SU-DHL-6 (cell line): ENCODE data around the gene ARTN.

Source experiments
- H2AFZ ChIP-seq: fragments of 200-600 bp; sonication (generic); 2 replicates; pipeline ENCODE4 v1.6.1; 2014; ENCODE audit warnings: low read depth, mild to moderate bottlenecking, moderate library complexity, mixed read lengths, antibody characterized with exemption, low read length; ENCODE audit not compliant: severe bottlenecking
- H3F3A ChIP-seq: fragments of 200-600 bp; shearing (Covaris generic); 2 replicates; pipeline ENCODE4 v1.6.0; 2016; ENCODE audit warnings: antibody characterized with exemption, mild to moderate bottlenecking; ENCODE audit not compliant: insufficient read depth
- H3K27ac ChIP-seq: fragments of 200-600 bp; sonication (generic); 2 replicates; pipeline ENCODE4 v1.5.1; 2016; ENCODE audit warnings: low read depth, mild to moderate bottlenecking, low read length, moderate library complexity, mixed read lengths
- H3K27me3 ChIP-seq: fragments of 200-600 bp; sonication (generic), shearing (Covaris generic); 2 replicates; pipeline ENCODE4 v1.6.0; 2014; ENCODE audit warnings: mild to moderate bottlenecking, low read length
- H3K36me3 ChIP-seq: fragments of 200-600 bp; sonication (generic); 2 replicates; pipeline ENCODE4 v1.6.1; 2014; ENCODE audit warnings: mild to moderate bottlenecking, low read length, mixed read lengths
- H3K4me2 ChIP-seq: fragments of 300-600, 200-600 bp; shearing (Covaris generic), sonication (generic); 2 replicates; pipeline ENCODE4 v1.6.0; 2014; ENCODE audit warnings: low read length, low read depth, mild to moderate bottlenecking; ENCODE audit not compliant: poor library complexity, severe bottlenecking
- H3K4me3 ChIP-seq: fragments of 200-600 bp; sonication (generic); 2 replicates; pipeline ENCODE4 v1.5.1; 2014; ENCODE audit warnings: antibody characterized with exemption, low read length, mild to moderate bottlenecking, mixed read lengths; ENCODE audit not compliant: insufficient read depth, poor library complexity, severe bottlenecking
- H3K79me2 ChIP-seq: fragments of 200-600 bp; sonication (generic); 2 replicates; pipeline ENCODE4 v1.6.1; 2014; ENCODE audit warnings: mild to moderate bottlenecking, low read length, moderate library complexity; ENCODE audit not compliant: insufficient read depth
- H3K9ac ChIP-seq: fragments of 200-600 bp; sonication (generic); 2 replicates; pipeline ENCODE4 v1.7.0; 2014; ENCODE audit warnings: mild to moderate bottlenecking, low read length
- H3K9me2 ChIP-seq: fragments of 200-600 bp; sonication (generic); replicated peaks from 2 replicates; pipeline ENCODE4 v1.6.1; 2014; ENCODE audit warnings: low read length; ENCODE audit not compliant: insufficient read depth
- H3K9me3 ChIP-seq: fragments of 200-600 bp; sonication (generic); 2 replicates; pipeline ENCODE4 v1.6.1; 2014; ENCODE audit warnings: low read length, mixed read lengths; ENCODE audit not compliant: insufficient read depth
- H4K20me1 ChIP-seq: fragments of 200-600 bp; sonication (generic); 2 replicates; pipeline ENCODE4 v1.6.1; 2014; ENCODE audit warnings: low read depth, mild to moderate bottlenecking, antibody characterized with exemption, low read length, moderate library complexity, mixed read lengths
- EZH2phosphoT487 ChIP-seq: fragments of 200-600 bp; sonication (generic), shearing (Covaris generic); conservative IDR thresholded peaks from 2 replicates; pipeline ENCODE4 v1.6.1; 2018; ENCODE audit warnings: mild to moderate bottlenecking, antibody characterized with exemption, low read length, moderate library complexity, mixed read lengths
- TF ChIP-seq, protein P1 (sequence below): fragments of 200-600 bp; sonication (generic); IDR thresholded peaks from one replicate; pipeline ENCODE4 v1.5.1; 2017; ENCODE audit warnings: antibody characterized with exemption, mild to moderate bottlenecking, low read length, moderate library complexity; ENCODE audit not compliant: insufficient read depth, poor library complexity, severe bottlenecking

Gene ARTN

DNA sequence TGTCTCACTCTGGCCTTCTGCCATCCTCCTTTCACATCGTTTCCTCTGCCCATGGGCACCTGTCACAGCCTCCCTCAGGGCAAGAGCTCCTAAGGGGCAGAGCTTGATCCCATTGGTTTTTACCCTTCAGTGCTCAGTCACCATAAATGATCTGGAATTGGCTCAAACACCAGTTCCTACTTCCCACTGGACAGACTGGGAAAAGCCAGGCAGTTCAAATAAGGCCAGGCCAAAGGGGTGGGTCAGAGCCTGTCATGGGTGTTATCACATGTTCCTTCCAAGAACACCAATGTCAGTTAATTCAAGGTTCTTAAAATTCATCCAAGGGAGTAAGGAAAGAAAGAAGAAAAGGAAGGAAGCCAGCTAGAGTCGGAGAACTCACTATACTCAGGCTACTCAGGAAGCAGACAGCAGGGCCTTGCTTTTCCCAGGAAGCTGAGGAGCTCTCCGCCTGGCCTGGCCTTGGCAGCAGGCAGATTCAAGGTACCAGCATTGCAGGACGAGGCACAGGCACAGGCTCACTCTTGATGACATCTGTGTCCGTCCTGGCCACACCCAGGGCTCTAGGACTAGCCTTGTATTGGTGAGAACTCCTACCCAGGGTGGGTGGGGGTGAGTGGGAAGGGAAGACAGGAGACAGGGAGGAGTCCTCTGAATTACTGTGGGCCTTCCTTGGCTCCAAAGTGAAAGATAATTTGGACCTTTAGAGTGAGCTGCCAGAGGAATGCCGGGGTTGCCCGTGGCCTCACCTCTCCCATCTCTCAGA is 32.2 kb upstream of the ARTN start:
- Histone ChIP-seq H3K27ac (no peak overlapping the region), H3K27me3 (no peaks in the 10 kb centered on the region), H3K4me2 (no peak overlapping the region), H3F3A (no peaks in the 10 kb centered on the region), H3K9me2 (no peaks in the 10 kb centered on the region), H3K4me3 (no peak overlapping the region), H3K9me3 (no peaks in the 10 kb centered on the region), H3K79me2 (no peaks in the 10 kb centered on the region), H4K20me1 (no peaks in the 10 kb centered on the region), H3K9ac (no peak overlapping the region), H3K36me3 (no peaks in the 10 kb centered on the region), H2AFZ (no peak overlapping the region)
- TF ChIP-seq, protein P1, sequence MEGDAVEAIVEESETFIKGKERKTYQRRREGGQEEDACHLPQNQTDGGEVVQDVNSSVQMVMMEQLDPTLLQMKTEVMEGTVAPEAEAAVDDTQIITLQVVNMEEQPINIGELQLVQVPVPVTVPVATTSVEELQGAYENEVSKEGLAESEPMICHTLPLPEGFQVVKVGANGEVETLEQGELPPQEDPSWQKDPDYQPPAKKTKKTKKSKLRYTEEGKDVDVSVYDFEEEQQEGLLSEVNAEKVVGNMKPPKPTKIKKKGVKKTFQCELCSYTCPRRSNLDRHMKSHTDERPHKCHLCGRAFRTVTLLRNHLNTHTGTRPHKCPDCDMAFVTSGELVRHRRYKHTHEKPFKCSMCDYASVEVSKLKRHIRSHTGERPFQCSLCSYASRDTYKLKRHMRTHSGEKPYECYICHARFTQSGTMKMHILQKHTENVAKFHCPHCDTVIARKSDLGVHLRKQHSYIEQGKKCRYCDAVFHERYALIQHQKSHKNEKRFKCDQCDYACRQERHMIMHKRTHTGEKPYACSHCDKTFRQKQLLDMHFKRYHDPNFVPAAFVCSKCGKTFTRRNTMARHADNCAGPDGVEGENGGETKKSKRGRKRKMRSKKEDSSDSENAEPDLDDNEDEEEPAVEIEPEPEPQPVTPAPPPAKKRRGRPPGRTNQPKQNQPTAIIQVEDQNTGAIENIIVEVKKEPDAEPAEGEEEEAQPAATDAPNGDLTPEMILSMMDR = no peak

DNA sequence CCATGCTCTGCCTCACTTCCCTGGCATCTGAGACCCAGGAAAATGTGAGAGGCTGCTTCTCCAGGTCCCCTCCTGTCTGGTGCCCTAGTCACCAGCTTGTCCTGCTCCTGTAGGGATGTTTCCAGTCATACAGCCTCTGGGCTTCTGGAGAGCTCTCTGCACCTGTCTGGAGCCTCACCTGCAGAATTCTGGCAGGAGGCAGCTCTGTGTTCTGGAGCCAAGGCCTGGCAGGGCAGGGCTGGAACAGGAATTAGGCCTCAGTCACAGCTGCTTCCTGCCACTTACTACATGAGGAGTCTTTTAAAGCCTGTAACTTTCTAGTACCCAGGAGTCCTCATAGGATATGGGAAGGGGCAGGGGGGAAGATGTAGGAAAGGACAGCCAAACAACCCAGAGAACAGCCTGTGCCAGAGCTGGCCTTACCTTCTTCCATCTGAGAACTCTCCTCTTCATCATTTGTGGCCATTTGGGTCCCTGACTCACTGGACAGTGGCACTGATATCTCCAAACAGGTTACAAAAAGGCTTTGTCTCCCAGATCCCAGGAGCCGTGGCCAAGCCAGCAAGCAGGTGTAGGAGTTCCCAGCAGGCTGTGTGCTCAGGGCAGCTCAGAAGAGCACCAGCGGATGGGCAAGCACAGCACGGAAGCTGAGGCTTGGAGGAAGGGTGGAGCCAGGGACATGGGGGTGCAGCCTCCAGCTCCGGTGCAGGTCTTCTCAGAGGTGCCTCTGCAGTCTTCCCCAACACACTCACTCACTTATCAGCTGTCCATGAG is 31.4 kb upstream of the ARTN start:
- TF ChIP-seq, protein P1 = no peak
- no peak for TF ChIP-seq EZH2phosphoT487
- Histone ChIP-seq H3K27ac (no peak overlapping the region), H3K9me2 (no peaks in the 10 kb centered on the region), H2AFZ (no peak overlapping the region), H3K9me3 (no peaks in the 10 kb centered on the region), H3K36me3 (no peaks in the 10 kb centered on the region), H3F3A (no peaks in the 10 kb centered on the region), H3K4me2 (no peak overlapping the region), H4K20me1 (no peaks in the 10 kb centered on the region), H3K4me3 (no peak overlapping the region), H3K79me2 (no peaks in the 10 kb centered on the region), H3K9ac (no peak overlapping the region), H3K27me3 (no peaks in the 10 kb centered on the region)

DNA sequence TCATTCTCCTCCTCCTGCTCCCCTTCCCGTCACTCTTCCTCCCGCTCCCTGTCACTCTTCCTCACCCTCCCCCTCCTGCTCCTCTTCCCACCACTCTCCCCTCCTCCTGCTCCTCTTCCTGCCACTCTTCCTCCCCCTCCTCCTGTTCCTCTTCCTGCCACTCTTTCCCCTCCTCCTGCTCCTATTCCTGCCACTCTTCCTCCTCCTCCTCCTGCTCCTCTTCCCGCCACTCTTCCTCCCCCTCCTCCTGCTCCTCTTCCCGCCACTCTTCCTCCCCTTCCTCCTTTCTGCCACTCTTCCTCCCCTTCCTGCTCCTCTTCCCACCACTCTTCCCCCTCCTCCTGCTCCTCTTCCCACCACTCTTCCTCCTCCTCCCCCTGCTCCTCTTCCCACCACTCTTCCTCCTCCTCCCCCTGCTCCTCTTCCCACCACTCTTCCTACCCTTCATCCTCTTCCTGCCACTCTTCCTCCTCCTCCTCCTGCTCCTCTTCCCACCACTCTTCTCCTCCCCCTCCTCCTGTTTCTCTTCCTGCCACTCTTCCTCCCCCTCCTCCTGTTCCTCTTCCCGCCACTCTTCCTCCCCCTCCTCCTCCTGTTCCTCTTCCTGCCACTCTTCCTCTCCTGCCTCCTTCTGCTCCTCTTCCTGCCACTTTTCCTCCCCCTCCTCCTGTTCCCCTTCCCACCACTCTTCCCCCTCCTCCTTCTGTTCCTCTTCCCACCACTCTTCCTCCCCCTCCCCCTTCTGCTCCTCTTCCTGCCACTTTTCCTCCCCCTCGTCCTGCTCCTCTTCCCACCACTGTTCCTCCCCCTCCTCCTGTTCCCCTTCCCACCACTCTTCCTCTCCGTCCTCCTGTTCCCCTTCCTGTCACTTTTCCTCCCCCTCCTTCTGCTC is 28.7 kb upstream of the ARTN start:
- TF ChIP-seq EZH2phosphoT487 = no peak
- TF ChIP-seq, protein P1 = no peak
- H3K9ac ChIP-seq = no peak overlapping the region
- no peak overlapping the region for H2AFZ ChIP-seq
- H3K27me3 ChIP-seq = no peaks in the 10 kb centered on the region
- no peak overlapping the region for H3K4me3 ChIP-seq
- no peak overlapping the region for H3K27ac ChIP-seq
- H3K9me3 ChIP-seq = no peaks in the 10 kb centered on the region
- H3K36me3 ChIP-seq = no peaks in the 10 kb centered on the region
- no peak overlapping the region for H3K4me2 ChIP-seq
- H3K79me2 ChIP-seq = no peaks in the 10 kb centered on the region
- no peaks in the 10 kb centered on the region for H3F3A ChIP-seq
- H3K9me2 ChIP-seq = no peaks in the 10 kb centered on the region
- no peaks in the 10 kb centered on the region for H4K20me1 ChIP-seq
